Neural cell (in vitro differentiated cells): ENCODE data around the gene TSEN54. TPM values are rescaled to one million over a fixed set of nuclear protein-coding genes. Genes with fewer than 3 reads are reported as not detected.

Experiments used
- H2AFZ ChIP-seq: fragments of 200-600, 300-800 bp; sonication (generic), shearing (Covaris generic); 2 replicates; pipeline ENCODE4 v1.6.0; 2014; ENCODE audit warnings: low read depth, mild to moderate bottlenecking, antibody characterized with exemption, low read length, moderate library complexity
- H3F3A ChIP-seq: fragments of 200-600 bp; shearing (Covaris generic); 2 replicates; pipeline ENCODE4 v1.6.1; 2016; ENCODE audit warnings: mild to moderate bottlenecking, moderate library complexity, mixed read lengths, antibody characterized with exemption, low read length; ENCODE audit not compliant: insufficient read depth, poor library complexity, severe bottlenecking
- H3K27ac ChIP-seq: fragments of 200-600, 300-800 bp; sonication (generic), shearing (Covaris generic); 2 replicates; pipeline ENCODE4 v1.5.1; 2014; ENCODE audit warnings: mild to moderate bottlenecking, low read length, moderate library complexity
- H3K27me3 ChIP-seq: fragments of 300-800, 200-600 bp; sonication (generic), shearing (Covaris generic); 2 replicates; pipeline ENCODE4 v1.6.0; 2014; ENCODE audit warnings: mild to moderate bottlenecking, low read depth, low read length, moderate library complexity; ENCODE audit not compliant: insufficient read depth
- H3K36me3 ChIP-seq: fragments of 300-800, 200-600 bp; sonication (generic), shearing (Covaris generic); 2 replicates; pipeline ENCODE4 v1.5.1; 2014; ENCODE audit warnings: mild to moderate bottlenecking, antibody characterized with exemption, low read length, moderate library complexity; ENCODE audit not compliant: insufficient read depth
- H3K4me2 ChIP-seq: fragments of 300-800, 200-600 bp; sonication (generic), shearing (Covaris generic); 2 replicates; pipeline ENCODE4 v1.6.0; 2014; ENCODE audit warnings: mild to moderate bottlenecking, low read length
- H3K4me3 ChIP-seq: fragments of 300-800, 200-600 bp; sonication (generic), shearing (Covaris generic); 2 replicates; pipeline ENCODE4 v1.5.1; 2014; ENCODE audit warnings: mild to moderate bottlenecking, low read length, moderate library complexity
- H3K79me2 ChIP-seq: fragments of 200-600 bp; shearing (Covaris generic); replicated peaks from 2 replicates; pipeline ENCODE4 v1.6.0; 2014; ENCODE audit warnings: mild to moderate bottlenecking, low read length, moderate library complexity; ENCODE audit not compliant: insufficient read depth
- H3K9ac ChIP-seq: fragments of 300-800, 200-600 bp; sonication (generic), shearing (Covaris generic); 2 replicates; pipeline ENCODE4 v1.6.1; 2016; ENCODE audit warnings: mild to moderate bottlenecking, low read length, mixed read lengths
- H3K9me2 ChIP-seq: fragments of 200-600 bp; shearing (Covaris generic); 2 replicates; pipeline ENCODE4 v1.6.1; 2016; ENCODE audit warnings: mild to moderate bottlenecking, low read length, mixed read lengths; ENCODE audit not compliant: insufficient read depth
- H3K9me3 ChIP-seq: fragments of 200-600, 300-800 bp; sonication (generic), shearing (Covaris generic); 2 replicates; pipeline ENCODE4 v1.6.1; 2016; ENCODE audit warnings: mild to moderate bottlenecking, mixed run types, low read length, moderate library complexity, mixed read lengths
- H4K20me1 ChIP-seq: fragments of 200-600 bp; shearing (Covaris generic); 2 replicates; pipeline ENCODE4 v1.6.1; 2016; ENCODE audit warnings: mild to moderate bottlenecking, mixed run types; ENCODE audit not compliant: insufficient read depth
- EP300 ChIP-seq: fragments of 450-650 bp; conservative IDR thresholded peaks from 2 replicates; pipeline ENCODE4 v1.6.1; 2014; ENCODE audit warnings: antibody characterized with exemption, mild to moderate bottlenecking, moderate library complexity; ENCODE audit not compliant: poor library complexity, severe bottlenecking
- EZH2 ChIP-seq: fragments of 200-600, 300-800 bp; shearing (Covaris generic), sonication (generic); IDR thresholded peaks from 2 replicates; pipeline ENCODE4 v1.6.1; 2014; ENCODE audit warnings: antibody characterized with exemption, low read length, borderline replicate concordance, mild to moderate bottlenecking; ENCODE audit not compliant: insufficient read depth, poor library complexity, severe bottlenecking
- MXI1 ChIP-seq: fragments of 450-650 bp; conservative IDR thresholded peaks from 2 replicates; pipeline ENCODE4 v1.6.1; 2014; ENCODE audit warnings: antibody characterized with exemption, mild to moderate bottlenecking; ENCODE audit not compliant: poor library complexity, severe bottlenecking
- POLR2AphosphoS5 ChIP-seq: IDR thresholded peaks from 2 replicates; pipeline ENCODE4 v1.6.1; 2012
- RAD21 ChIP-seq: fragments of 450-650 bp; conservative IDR thresholded peaks from 2 replicates; pipeline ENCODE4 v1.6.1; 2014; ENCODE audit warnings: antibody characterized with exemption, mild to moderate bottlenecking, moderate library complexity
- SMC3 ChIP-seq: fragments of 450-650 bp; conservative IDR thresholded peaks from 2 replicates; pipeline ENCODE4 v1.6.1; 2014; ENCODE audit warnings: antibody characterized with exemption, mild to moderate bottlenecking, moderate library complexity; ENCODE audit not compliant: poor library complexity
- TAF1 ChIP-seq: IDR thresholded peaks from 2 replicates; pipeline ENCODE4 v1.6.1; 2012; ENCODE audit warnings: low read depth
- polyA plus RNA-seq: library from polyadenylated mRNA; depleted of rRNA; stranded (reverse); fragments of >200 nt; gene quantifications from 2 replicates; pipeline ENCODE4 v1.2.3, GENCODE V29; 2014
- TF ChIP-seq, protein P1 (sequence below): fragments of 450-650 bp; IDR thresholded peaks from 2 replicates; pipeline ENCODE4 v1.5.1; 2014; ENCODE audit warnings: antibody characterized with exemption, mild to moderate bottlenecking, moderate library complexity; ENCODE audit not compliant: poor library complexity, severe bottlenecking
- TF ChIP-seq, protein P2 (sequence below): IDR thresholded peaks from 2 replicates; pipeline ENCODE4 v1.6.1; 2012; ENCODE audit warnings: borderline replicate concordance

TSEN54 gene
- polyA plus RNA-seq, 1 donor from 2014 or later, result 32.2 TPM

DNA sequence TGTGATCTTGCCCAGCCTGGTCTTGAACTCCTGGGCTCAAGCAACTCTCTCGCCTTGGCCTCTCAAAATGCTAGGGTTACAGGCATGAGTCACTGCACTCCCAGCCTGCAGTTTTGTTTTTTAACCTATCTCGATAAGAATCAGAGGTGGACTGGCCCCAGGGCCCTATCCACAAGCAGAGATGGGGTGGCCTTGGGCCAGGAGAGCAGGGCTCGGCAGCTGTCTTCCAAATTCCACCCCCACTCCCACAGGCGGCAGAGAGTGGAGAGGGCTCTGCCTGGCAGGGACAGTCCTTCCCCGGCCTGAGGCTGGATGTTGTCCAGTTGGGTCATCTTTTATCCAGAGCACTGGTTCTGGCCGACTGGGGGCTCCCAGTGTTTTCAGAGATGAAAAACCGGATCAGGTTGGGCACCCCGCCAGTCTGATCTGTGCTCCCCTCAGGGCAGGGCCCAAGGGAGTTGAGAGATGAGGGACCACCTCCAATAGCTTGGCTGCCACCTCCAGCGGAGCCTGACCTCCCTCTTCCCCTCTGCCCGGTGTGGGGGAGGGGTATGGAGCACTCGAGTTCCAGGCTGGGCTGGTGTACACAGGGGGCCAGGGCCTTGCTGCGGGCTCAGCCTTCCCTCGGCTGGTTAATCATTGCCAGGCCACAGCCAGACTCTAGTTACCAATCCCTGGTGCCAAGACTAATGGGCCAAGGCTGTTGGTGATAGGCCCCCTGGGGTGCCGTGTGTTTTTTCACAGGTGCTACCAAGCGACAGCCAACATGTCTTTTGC is 40.9 kb downstream of the TSEN54 start:
- H3K27ac ChIP-seq, result no peak overlapping the region
- no peak overlapping the region for H3K4me2 ChIP-seq
- H2AFZ ChIP-seq, result no peak overlapping the region
- no peaks in the 10 kb centered on the region for H3K9me3 ChIP-seq
- no peak overlapping the region for H3K9ac ChIP-seq
- no peaks in the 10 kb centered on the region for H3K79me2 ChIP-seq
- H3K9me2 ChIP-seq, result no peaks in the 10 kb centered on the region
- no peaks in the 10 kb centered on the region for H3F3A ChIP-seq
- H3K27me3 ChIP-seq, result no peaks in the 10 kb centered on the region
- TF ChIP-seq SMC3 (no peak), POLR2AphosphoS5 (no peak), MXI1 (no peak), EP300 (no peak), EZH2 (no peak), RAD21 (no peak), TAF1 (no peak)
- TF ChIP-seq, protein P1, sequence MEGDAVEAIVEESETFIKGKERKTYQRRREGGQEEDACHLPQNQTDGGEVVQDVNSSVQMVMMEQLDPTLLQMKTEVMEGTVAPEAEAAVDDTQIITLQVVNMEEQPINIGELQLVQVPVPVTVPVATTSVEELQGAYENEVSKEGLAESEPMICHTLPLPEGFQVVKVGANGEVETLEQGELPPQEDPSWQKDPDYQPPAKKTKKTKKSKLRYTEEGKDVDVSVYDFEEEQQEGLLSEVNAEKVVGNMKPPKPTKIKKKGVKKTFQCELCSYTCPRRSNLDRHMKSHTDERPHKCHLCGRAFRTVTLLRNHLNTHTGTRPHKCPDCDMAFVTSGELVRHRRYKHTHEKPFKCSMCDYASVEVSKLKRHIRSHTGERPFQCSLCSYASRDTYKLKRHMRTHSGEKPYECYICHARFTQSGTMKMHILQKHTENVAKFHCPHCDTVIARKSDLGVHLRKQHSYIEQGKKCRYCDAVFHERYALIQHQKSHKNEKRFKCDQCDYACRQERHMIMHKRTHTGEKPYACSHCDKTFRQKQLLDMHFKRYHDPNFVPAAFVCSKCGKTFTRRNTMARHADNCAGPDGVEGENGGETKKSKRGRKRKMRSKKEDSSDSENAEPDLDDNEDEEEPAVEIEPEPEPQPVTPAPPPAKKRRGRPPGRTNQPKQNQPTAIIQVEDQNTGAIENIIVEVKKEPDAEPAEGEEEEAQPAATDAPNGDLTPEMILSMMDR, result no peak
- TF ChIP-seq, protein P2, sequence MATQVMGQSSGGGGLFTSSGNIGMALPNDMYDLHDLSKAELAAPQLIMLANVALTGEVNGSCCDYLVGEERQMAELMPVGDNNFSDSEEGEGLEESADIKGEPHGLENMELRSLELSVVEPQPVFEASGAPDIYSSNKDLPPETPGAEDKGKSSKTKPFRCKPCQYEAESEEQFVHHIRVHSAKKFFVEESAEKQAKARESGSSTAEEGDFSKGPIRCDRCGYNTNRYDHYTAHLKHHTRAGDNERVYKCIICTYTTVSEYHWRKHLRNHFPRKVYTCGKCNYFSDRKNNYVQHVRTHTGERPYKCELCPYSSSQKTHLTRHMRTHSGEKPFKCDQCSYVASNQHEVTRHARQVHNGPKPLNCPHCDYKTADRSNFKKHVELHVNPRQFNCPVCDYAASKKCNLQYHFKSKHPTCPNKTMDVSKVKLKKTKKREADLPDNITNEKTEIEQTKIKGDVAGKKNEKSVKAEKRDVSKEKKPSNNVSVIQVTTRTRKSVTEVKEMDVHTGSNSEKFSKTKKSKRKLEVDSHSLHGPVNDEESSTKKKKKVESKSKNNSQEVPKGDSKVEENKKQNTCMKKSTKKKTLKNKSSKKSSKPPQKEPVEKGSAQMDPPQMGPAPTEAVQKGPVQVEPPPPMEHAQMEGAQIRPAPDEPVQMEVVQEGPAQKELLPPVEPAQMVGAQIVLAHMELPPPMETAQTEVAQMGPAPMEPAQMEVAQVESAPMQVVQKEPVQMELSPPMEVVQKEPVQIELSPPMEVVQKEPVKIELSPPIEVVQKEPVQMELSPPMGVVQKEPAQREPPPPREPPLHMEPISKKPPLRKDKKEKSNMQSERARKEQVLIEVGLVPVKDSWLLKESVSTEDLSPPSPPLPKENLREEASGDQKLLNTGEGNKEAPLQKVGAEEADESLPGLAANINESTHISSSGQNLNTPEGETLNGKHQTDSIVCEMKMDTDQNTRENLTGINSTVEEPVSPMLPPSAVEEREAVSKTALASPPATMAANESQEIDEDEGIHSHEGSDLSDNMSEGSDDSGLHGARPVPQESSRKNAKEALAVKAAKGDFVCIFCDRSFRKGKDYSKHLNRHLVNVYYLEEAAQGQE, result no peak
- H3K4me3 ChIP-seq, result no peak overlapping the region
- H3K36me3 ChIP-seq, result no peaks in the 10 kb centered on the region
- no peaks in the 10 kb centered on the region for H4K20me1 ChIP-seq

GRCh38 chr17:75557852-75558665 is 41.7 kb downstream of the TSEN54 start:
- no peak overlapping the region for H3K27ac ChIP-seq
- TF ChIP-seq, protein P2, result no peak
- TF ChIP-seq EZH2 (no peak), POLR2AphosphoS5 (no peak), SMC3 (no peak), EP300 (no peak), MXI1 (no peak), RAD21 (no peak), TAF1 (no peak)
- TF ChIP-seq, protein P1, result no peak

More at GRCh38 chr17:75557852-75558665, 41.7 kb downstream of the TSEN54 start:
- no peaks in the 10 kb centered on the region for H3K9me3 ChIP-seq
- no peaks in the 10 kb centered on the region for H3K79me2 ChIP-seq
- no peaks in the 10 kb centered on the region for H3F3A ChIP-seq
- no peak overlapping the region for H3K4me2 ChIP-seq
- no peak overlapping the region for H2AFZ ChIP-seq
- no peaks in the 10 kb centered on the region for H3K27me3 ChIP-seq
- no peaks in the 10 kb centered on the region for H4K20me1 ChIP-seq
- H3K9me2 ChIP-seq, result no peaks in the 10 kb centered on the region
- no peak overlapping the region for H3K4me3 ChIP-seq
- H3K9ac ChIP-seq, result no peak overlapping the region
- H3K36me3 ChIP-seq, result no peaks in the 10 kb centered on the region
